Mucosa of gallbladder (tissue), 1 donor: ENCODE data around the gene ZNF398. TPM values are rescaled to one million over a fixed set of nuclear protein-coding genes. Genes with fewer than 3 reads are reported as not detected.

ENCODE experiments used
- DNase-seq: peaks from one replicate; pipeline ENCODE4 v3.0.0-alpha.2; 2020; ENCODE audit warnings: low spot score
- total RNA-seq: library from RNA; stranded (reverse); gene quantifications from one replicate; pipeline ENCODE4 v1.2.1, GENCODE V29; 2021
- donor health status: DM: no; HTN: no; CAD: no.

Gene ZNF398
- total RNA-seq, 1 donor from 2014 or later = 15.3 TPM

- DNase-seq = no peak
Measured at GRCh38 chr7:149196151-149196704, 49.0 kb downstream of the ZNF398 start.

GRCh38 chr7:149196705-149197171, 49.5 kb downstream of the ZNF398 start:
- no peak for DNase-seq

DNA sequence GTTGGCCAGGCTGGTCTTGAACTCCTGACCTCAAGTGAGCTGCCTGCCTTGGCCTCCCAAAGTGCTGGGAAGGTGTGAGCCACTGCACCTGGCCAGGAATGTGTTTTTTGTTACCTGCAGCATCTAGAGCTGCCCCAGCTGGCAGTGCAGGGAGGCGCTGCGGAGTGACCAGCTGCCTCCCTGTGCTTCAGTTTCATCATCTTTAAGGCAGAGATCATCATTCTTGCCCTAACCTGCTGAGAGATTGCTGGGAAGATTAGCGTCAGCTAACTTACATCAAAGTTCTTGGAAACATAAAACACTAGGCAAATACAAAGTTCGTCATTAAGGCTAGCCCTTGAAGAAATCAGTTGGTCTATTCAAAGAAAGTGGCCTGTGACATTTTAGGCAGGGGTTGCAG, 50.4 kb downstream of the ZNF398 start:
- DNase-seq = no peak

DNA sequence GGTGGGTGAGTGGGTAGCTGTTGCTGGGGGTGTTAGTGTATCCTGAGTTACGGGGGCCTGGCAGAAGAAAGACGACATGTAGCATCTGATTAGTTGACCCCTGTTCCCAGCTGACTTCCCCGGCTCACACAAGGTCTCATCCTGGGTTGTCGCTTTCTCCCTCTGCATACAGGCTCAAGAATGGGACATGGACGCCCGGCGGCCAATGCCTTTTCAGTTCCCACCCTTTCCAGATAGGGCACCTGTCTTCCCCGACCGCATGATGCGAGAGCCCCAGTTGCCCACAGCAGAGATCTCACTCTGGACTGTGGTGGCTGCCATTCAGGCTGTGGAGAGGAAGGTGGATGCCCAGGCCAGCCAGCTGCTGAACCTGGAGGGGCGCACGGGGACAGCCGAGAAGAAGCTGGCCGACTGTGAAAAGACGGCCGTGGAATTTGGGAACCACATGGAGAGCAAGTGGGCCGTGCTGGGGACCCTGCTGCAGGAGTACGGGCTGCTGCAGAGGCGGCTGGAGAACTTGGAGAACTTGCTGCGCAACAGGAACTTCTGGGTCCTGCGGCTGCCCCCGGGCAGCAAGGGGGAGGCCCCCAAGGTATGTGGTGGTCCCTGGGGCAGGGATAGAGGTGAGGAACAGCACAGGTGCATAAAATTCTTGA, 51.0 kb downstream of the ZNF398 start:
- DNase-seq = no peak

- DNase-seq = no peak
Measured at GRCh38 chr7:149199234-149199995, 52.2 kb downstream of the ZNF398 start.

- DNase-seq = peak; percentile 34
Measured at GRCh38 chr7:149202831-149203231, 55.6 kb downstream of the ZNF398 start.

- DNase-seq = peak; percentile 58
Measured at GRCh38 chr7:149205690-149206381, 58.6 kb downstream of the ZNF398 start.

- no peak for DNase-seq
Measured at GRCh38 chr7:149207324-149208035, 60.2 kb downstream of the ZNF398 start.

- DNase-seq = no peak
Measured at GRCh38 chr7:149209518-149210269, 62.4 kb downstream of the ZNF398 start.

DNA sequence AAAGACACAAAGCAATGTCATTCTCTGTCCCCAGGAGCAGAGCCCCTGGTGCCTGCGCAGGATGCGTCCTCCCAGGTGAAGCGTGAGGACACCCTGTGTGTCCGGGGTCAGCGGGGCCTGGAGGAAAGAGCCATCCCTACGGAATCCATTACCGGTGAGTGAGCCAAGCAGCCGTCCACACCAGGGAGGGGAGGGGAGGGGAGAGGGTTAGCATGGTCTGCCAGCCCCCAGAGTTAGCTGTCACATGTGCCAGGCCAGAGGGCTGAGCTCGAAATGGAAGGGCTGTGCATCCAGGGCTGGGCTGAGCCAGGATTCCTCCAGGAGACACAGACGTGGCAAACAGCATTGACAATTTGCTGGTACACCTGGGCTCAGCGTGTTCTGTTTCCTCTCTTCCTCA, 63.3 kb downstream of the ZNF398 start:
- DNase-seq = no peak

- DNase-seq = no peak
Measured at GRCh38 chr7:149214020-149214720, 66.9 kb downstream of the ZNF398 start.

GRCh38 chr7:149216402-149216801, 69.1 kb downstream of the ZNF398 start:
- no peak for DNase-seq

DNA sequence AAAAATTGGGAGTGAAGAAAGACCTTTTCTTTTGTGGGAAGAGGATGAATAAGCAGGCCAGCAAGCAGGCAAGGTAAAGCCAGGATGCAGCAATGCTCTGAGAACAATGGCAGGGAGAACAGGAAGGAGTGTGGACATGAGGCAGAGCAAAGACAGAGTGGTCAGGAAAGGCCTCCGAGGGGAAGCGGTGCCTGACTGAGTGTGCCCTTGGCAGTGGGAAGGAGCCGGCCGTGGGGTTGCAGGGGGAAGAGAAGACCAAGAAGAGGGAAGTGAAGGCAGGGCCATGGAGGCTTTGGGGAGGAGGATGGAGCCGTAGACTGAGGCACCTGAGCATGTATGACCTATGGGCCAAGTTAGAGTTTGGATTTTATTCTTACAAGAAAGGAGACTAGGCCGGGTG, 70.3 kb downstream of the ZNF398 start:
- no peak for DNase-seq

- no peak for DNase-seq
Measured at GRCh38 chr7:149218469-149219420, 71.5 kb downstream of the ZNF398 start.

DNA sequence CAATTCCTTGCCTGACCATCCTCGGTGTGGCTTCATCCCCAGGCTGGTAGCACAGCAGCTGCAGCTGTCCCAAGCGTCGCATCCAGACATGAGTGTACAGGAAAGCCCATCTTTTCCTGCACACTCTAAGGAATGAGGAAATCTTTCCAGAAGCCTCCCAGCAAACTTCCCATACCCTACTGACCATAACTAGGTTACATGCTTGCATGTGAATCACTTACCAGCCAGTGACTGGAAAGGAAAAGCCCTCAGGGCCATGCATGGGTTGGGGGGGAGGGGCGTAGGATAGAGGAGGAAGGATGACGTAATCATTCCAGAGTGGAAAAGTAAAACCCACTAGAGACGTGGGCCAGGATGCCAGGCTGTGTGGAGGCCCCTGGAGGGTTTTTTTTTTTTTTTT, 73.3 kb downstream of the ZNF398 start:
- DNase-seq = no peak

DNA sequence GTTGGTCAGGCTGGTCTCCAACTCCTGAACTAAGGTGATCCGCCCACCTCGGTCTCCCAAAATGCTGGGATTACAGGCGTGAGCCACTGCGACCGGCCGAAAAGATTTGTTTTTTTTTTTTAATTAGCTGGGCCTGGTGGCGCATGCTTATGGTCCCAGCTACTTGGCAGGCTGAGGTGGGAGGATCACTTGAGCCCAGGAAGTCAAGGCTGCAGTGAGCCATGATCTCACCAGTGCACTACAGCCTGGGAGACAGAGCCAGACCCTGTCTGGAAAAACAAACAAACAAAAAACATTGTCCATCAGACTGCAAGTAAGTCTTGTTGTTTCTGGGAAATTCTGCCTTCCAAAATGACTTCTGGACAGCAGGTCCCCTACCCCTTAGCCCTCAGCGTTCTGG, 75.9 kb downstream of the ZNF398 start:
- DNase-seq = no peak

DNA sequence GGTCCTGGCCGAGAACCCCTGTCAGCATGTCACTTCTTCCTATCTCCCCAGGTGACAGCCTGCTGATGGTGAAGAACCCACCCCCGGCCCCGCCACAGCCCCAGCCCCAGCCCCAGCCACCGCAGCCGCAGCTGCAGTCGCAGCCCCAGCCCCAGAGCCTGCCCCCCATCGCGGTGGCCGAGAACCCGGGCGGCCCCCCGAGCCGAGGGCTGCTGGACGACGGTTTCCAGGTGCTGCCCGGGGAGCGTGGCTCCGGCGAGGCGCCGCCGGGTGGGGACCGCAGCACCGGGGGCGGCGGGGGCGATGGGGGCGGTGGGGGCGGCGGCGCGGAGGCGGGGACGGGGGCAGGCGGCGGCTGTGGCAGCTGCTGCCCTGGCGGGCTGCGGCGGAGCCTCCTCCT, 76.5 kb downstream of the ZNF398 start:
- no peak for DNase-seq

GRCh38 chr7:149224352-149224751, 77.1 kb downstream of the ZNF398 start:
- DNase-seq = no peak

DNA sequence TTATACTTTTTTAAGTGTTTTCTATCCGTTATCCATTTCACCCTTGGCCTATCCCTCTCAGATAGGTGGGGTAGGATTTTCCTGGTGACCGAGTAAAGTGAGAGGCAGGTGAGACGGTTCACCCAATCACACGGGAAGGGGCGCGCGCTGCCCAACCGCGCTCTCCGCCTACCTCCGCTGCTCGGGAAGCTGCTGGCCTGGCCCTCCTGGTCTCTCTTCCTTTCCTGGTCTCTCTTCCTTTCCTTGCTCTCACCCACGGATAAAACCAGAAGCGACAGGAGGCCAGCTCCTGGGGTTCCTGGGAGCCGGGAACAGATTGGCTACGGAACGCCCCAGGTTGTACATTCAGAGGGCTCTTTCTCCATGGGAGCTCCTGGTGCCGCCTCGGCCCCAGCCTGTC, 77.9 kb downstream of the ZNF398 start:
- DNase-seq = no peak
